Aorta (tissue), 5 donors: Measurements from ENCODE around the gene PTPRU. TPM values are rescaled to one million over a fixed set of nuclear protein-coding genes. Genes with fewer than 3 reads are reported as not detected.

ENCODE experiments used
- ATAC-seq: fragments of 200-7000 bp; cut with Tn5 transposase; one replicate; pipeline ENCODE4 v1.9.1; 2022; ENCODE audit warnings: moderate library complexity; ENCODE audit not compliant: low FRiP score
- DNase-seq, 2 donors: peaks; one replicate each; pipeline ENCODE4 v3.0.0-alpha.2; 2020
- H3K27ac ChIP-seq, 2 donors: one replicate each; pipeline ENCODE4 v1.5.1; 2013; ENCODE audit warnings: low read length in 2 of 2, mild to moderate bottlenecking in 2 of 2, moderate library complexity in 2 of 2, control low read depth in 1 of 2, inconsistent platforms in 1 of 2, low read depth in 1 of 2
- H3K27me3 ChIP-seq, 2 donors: one replicate each; pipeline ENCODE4 v1.6.1; 2013; ENCODE audit warnings: control low read depth in 1 of 2, low read length in 1 of 2, mild to moderate bottlenecking in 1 of 2, moderate library complexity in 1 of 2; ENCODE audit not compliant: insufficient read depth in 2 of 2, control insufficient read depth in 1 of 2
- H3K36me3 ChIP-seq, 2 donors: one replicate each; pipeline ENCODE4 v1.6.1; 2013; ENCODE audit warnings: control low read depth in 1 of 2, low read length in 1 of 2, mild to moderate bottlenecking in 1 of 2; ENCODE audit not compliant: insufficient read depth in 2 of 2, control insufficient read depth in 1 of 2
- H3K4me1 ChIP-seq, 2 donors: one replicate each; pipeline ENCODE4 v1.6.1; 2013; ENCODE audit warnings: low read length in 2 of 2, control low read depth in 1 of 2, mild to moderate bottlenecking in 1 of 2, moderate library complexity in 1 of 2; ENCODE audit not compliant: insufficient read depth in 2 of 2, control insufficient read depth in 1 of 2
- H3K4me3 ChIP-seq, 2 donors: one replicate each; pipeline ENCODE4 v1.5.1; 2013; ENCODE audit warnings: low read length in 2 of 2, control low read depth in 1 of 2, mild to moderate bottlenecking in 1 of 2
- H3K9me3 ChIP-seq: one replicate; pipeline ENCODE4 v1.6.1; 2013; ENCODE audit warnings: mild to moderate bottlenecking, low read length; ENCODE audit not compliant: control insufficient read depth
- WGBS, 2 donors: extraction: QIAGEN DNeasy Blood & Tissue Kit; methylation state at CpG; one replicate each; pipeline ENCODE4 v1.1.7; 2013; 5-methylcytosine and 5-hydroxymethylcytosine counted together
- intact Hi-C, 2 donors: fragments of 100-400 bp; cut with DNase I; formaldehyde crosslinking; loops; one replicate each; pipeline versions ENCODE4 v1.14.2 to v1.15.0; 2022
- long read RNA-seq, 2 donors: library from polyadenylated mRNA; unstranded; transcript quantifications; one replicate each; pipeline ENCODE4 v2.0.0, GENCODE V29; 2020 to 2021
- polyA plus RNA-seq, 2 donors: library from polyadenylated mRNA; stranded (reverse); fragments of 200-250 nt; gene quantifications; one replicate each; pipeline ENCODE4 v1.2.3, GENCODE V29; 2013
- total RNA-seq, 2 donors: library from RNA; stranded (reverse); fragmentation: NEBNext Ultra II Directional; extraction: Animal tissue kit (Norgen Biotek cat#: 25700); gene quantifications; one replicate each; pipeline ENCODE4 v1.2.1, GENCODE V29; 2021
- donor health status: healthy with polysubstance abuse.
- donor health status: Bipolar disorder and iron deficiency.
- donor health status: DM: no; HTN: no; CAD: no.
- donor health status: DM: no; HTN: no; CAD: no.
- donor health status: DM: yes; HTN: yes; CAD: no.

Gene PTPRU
- total RNA-seq: 10 to 100 TPM; 16.0 to 35.3 TPM
- 10 to 100 TPM in 1 of 2 donors, 1 to 10 TPM in 1; 8.1 to 10.4 TPM for polyA plus RNA-seq
- long read RNA-seq, donor 1, partial matches to known transcripts: 14 of 17 reads
- long read RNA-seq, donor 1, other reads (novel, unspliced or antisense): 2 of 17 reads
- long read RNA-seq, donor 2, full-length matches to known transcripts: 3 of 18 reads
- long read RNA-seq, donor 2, partial matches to known transcripts: 11 of 18 reads
- long read RNA-seq, donor 2, other reads (novel, unspliced or antisense): 4 of 18 reads

DNA sequence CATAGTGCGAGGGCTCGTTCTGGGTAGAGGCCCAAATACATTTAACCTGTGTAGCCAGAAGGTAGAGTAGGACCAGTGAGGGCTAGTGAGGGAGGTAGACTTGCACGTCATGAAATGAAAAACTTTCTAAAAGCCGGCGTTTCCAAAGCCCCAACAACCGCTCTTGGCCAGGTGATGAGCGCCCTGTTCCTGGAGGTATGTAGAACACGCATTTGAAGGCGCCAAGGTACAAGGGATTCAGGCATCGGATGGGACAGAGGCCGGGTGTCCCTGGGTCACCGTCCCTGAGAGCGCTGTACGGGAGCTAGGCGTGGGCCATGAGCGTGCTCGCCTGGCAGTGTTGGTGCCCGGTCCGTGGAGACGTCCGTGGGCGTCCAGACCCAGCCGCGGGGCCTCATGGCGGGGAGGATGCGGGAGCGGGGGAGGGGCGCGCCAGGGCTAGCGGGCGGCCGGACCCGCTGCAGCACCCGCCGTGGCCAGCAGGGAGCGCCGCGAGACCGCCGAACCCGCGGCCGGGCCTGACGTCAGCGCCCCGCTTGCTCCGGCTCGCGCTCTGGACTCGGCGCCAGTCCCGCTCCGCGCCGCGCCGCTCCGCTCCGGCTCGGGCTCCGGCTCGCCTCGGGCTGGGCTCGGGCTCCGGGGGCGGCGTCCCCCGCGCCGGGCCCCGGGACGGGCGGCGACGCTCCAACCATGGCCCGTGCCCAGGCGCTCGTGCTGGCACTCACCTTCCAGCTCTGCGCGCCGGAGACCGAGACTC lies at the start of gene PTPRU:
Gene PTPRU (plus strand): TSS at position 568 of the 757 bp plus-strand sequence. CDS start 123 bp downstream, at position 691.
- Histone ChIP-seq H3K27me3 (no peaks in the 10 kb centered on the region), H3K4me3 (peak within 1 kb of the TSS; percentile 78 to 88), H3K27ac (peak within 1 kb of the TSS in 1 of 2 donors; percentile 15), H3K4me1 (no peaks in the 10 kb centered on the region), H3K9me3 (no peaks in the 10 kb centered on the region), H3K36me3 (no peaks in the 10 kb centered on the region)
- ATAC-seq (peak; percentile 92), DNase-seq (peak; percentile 83 to 95)
- intact Hi-C loops: loop anchor here (2.0 to 10.0 kb wide), 11 partner anchors 219 to 1481 kb away; no protein-coding TSS in a partner anchor
- WGBS, 2 donors: 4 to 7% methylated on average over 46 to 82 of the region's 82 CpGs

DNA sequence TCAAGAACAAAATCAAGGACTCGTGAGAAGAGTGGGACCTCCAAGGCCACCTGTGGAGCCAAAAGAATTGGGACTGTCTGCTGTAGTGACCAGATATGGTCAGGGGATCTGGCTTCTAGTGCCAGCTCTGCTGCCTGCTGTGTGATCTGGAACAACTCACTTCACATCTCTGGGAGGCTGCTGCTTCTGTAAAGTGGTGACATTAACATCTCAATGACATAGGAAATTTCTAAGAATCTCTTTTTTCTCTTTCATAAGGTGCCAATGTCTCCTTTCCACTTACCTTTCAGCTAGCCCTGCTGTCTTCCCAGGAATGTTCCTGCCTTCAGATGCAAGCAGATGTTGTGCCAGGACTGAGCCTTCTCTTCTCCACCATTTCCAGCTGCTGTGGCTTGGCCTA lies 49.6 kb upstream of the PTPRU start:
- no peak overlapping the region for H3K27ac ChIP-seq
- H3K36me3 ChIP-seq: no peaks in the 10 kb centered on the region
- no peak overlapping the region for H3K4me3 ChIP-seq
- ATAC-seq (no peak), DNase-seq (no peak)
- intact Hi-C loops: no loop called here
- WGBS, 2 donors: 78 to 85% methylated on average over 1 of the region's 1 CpG
- H3K4me1 ChIP-seq: no peaks in the 10 kb centered on the region
- H3K9me3 ChIP-seq: no peaks in the 10 kb centered on the region
- H3K27me3 ChIP-seq: no peaks in the 10 kb centered on the region

DNA sequence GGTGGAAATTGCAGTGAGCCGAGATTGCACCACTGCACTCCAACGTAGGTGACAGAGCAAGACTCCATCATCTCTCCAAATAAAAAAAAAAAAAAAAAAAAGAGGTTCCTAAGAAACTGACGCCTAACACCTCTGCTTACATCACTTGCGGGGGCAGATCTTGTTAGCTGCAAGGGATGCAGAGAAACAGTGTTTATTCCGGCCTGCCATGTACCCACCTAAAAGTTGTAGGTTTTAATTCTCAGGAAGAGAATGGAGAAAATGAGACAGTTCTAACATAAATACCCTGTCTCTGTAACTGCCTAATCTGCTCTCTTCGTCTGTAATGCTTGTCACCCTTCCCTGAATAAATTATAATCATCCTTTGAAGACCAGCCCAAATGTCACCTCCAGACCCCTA lies 45.6 kb upstream of the PTPRU start:
- Histone ChIP-seq H3K27me3 (no peaks in the 10 kb centered on the region), H3K4me3 (no peak overlapping the region), H3K9me3 (no peaks in the 10 kb centered on the region), H3K36me3 (no peaks in the 10 kb centered on the region), H3K27ac (no peak overlapping the region), H3K4me1 (no peaks in the 10 kb centered on the region)
- DNase-seq (no peak), ATAC-seq (no peak)
- 82 to 93% methylated on average over 6 of the region's 6 CpGs for WGBS, 2 donors
- intact Hi-C loops: no loop called here

DNA sequence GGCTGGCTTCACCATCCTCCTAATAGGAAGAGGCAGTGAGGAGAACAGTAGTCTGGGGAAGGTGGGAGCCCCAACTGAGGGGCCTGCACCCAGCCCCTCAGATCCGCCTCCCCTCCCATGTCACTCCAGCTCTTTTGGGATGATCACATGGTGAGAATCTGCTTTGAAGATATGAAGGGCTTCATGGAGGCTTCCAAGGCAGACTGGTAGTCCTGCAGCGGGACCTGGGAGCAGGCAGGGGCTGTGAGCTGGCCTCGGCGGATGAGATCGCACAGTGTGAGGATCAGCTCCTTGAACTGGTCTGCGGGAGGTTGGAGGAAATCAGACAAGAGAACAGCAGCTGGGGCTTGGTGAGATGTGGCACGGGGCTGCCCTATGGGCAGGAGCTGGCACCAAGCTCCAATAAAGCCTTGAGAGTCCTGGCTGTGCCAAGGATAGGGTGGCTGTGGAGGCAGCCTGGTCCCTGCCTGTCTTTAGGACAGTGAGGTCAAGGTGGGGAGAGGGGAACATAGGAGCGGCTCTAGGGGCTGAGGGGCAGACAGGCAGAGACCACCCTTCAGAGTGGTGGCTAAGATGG lies 42.4 kb upstream of the PTPRU start:
- Histone ChIP-seq H3K27ac (no peak overlapping the region), H3K4me3 (no peak overlapping the region), H3K36me3 (no peaks in the 10 kb centered on the region), H3K4me1 (no peaks in the 10 kb centered on the region), H3K27me3 (no peaks in the 10 kb centered on the region), H3K9me3 (no peaks in the 10 kb centered on the region)
- intact Hi-C loops: no loop called here
- DNase-seq: peak in 1 of 2 donors; percentile 50
- WGBS, 2 donors: 95 to 97% methylated on average over 8 of the region's 8 CpGs
- ATAC-seq: no peak

DNA sequence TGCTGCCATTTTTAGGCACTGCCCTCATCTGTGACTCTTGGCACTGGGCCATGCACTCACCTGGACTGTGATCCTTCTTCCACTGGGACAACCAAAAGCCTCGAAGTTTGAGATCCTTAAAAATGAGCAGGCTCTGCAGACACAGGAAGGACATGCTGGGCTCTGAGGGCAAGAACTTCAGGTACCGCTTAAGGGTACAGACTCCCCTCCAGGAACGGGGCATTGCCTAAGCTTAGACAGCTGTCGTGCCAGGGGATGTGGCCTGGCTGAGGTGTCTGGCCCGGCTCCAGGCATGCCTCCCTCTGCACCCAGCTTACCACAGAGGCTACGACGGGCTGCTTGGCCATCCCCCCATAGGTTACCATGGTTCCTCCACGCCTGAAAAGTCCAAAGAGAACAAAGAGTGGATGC lies 40.4 kb upstream of the PTPRU start:
- Histone ChIP-seq H3K4me3 (no peak overlapping the region), H3K27me3 (no peaks in the 10 kb centered on the region), H3K4me1 (no peaks in the 10 kb centered on the region), H3K27ac (no peak overlapping the region), H3K9me3 (no peaks in the 10 kb centered on the region), H3K36me3 (no peaks in the 10 kb centered on the region)
- peak in 1 of 2 donors; percentile 65 for DNase-seq
- no peak for ATAC-seq
- 64 to 77% methylated on average over 8 of the region's 8 CpGs for WGBS, 2 donors
- intact Hi-C loops: no loop called here

DNA sequence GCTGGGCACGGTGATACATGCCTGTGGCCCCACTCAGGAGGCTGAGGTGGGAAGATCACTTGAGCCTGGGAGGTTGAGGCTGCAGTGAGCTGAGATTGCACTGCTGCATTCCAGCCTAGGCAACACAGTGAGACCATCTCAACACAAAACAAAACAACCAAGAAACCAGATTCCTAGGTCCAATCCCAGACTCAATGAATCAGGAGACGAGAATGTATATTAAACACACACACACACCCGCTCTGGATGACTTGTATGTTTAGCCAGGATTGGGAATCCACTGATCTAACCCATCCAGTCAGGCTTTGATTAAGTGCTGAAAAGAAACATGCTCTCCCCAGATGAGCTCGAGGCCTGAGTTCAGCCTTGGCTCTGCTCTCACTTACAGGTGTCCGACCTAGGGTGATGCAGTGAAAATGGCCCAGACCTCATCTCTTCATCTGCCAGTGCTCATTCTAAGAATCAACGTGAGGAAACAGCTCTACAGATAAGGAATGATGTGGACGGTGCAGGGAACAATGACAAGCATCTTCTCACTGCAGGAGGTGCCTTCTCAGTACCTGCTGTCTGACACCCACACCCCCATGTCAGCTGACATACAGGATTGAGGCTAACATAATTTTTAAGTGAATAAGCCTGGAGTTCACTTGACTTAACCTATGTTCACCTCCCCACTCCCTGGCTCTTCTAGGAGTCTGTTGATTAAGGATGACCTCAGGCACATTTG lies 39.3 kb upstream of the PTPRU start:
- H3K4me1 ChIP-seq: no peaks in the 10 kb centered on the region
- WGBS, 2 donors: 66 to 67% methylated on average over 7 of the region's 7 CpGs
- ATAC-seq (no peak), DNase-seq (peak in 1 of 2 donors; percentile 28)
- H3K4me3 ChIP-seq: no peak overlapping the region
- H3K27me3 ChIP-seq: no peaks in the 10 kb centered on the region
- no peaks in the 10 kb centered on the region for H3K9me3 ChIP-seq
- intact Hi-C loops: no loop called here
- no peaks in the 10 kb centered on the region for H3K36me3 ChIP-seq
- H3K27ac ChIP-seq: no peak overlapping the region

DNA sequence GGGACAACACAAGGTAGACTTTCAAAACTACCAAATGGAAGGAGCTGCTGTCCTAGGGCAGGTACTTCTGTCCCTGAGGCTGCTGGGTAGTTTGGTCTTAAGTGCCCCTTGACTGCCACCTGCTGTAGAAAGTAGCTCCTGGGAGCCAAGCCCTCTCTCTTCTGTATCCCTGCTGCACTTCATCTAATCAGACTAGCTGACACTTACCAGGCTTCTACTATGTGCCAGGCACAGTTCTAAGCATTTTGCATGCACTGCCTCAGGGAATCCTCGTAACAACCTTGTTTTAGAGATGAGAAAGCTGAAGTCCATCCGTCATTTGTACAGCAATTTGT lies 38.8 kb upstream of the PTPRU start:
- WGBS, 2 donors: 90 to 94% methylated on average over 2 of the region's 2 CpGs
- H3K36me3 ChIP-seq: no peaks in the 10 kb centered on the region
- DNase-seq: no peak
- H3K9me3 ChIP-seq: no peaks in the 10 kb centered on the region
- intact Hi-C loops: no loop called here
- no peak overlapping the region for H3K27ac ChIP-seq
- no peak overlapping the region for H3K4me3 ChIP-seq
- ATAC-seq: no peak
- H3K27me3 ChIP-seq: no peaks in the 10 kb centered on the region
- no peaks in the 10 kb centered on the region for H3K4me1 ChIP-seq

DNA sequence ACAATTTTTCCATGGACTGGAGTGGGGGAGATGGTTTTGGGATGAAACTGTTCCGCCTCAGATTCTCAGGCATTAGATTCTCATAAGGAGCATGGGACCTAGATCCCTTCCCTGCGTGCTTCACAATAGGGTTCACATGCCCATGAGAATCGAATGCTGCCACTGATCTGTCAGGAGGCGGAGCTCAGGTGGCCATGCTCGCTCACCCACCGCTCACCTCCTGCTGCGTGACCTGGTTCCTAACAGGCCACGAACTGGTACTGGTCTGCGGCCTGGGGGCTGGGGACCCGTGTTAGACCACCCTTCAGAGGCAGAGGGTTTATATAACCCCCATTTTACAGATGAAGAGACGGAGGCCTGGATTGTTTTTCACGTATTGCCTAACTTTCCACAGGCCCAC lies 38.3 kb upstream of the PTPRU start:
- no peaks in the 10 kb centered on the region for H3K36me3 ChIP-seq
- intact Hi-C loops: no loop called here
- WGBS, 2 donors: 86 to 88% methylated on average over 12 of the region's 12 CpGs
- no peak for ATAC-seq
- H3K27me3 ChIP-seq: no peaks in the 10 kb centered on the region
- peak in 1 of 2 donors; percentile 53 for DNase-seq
- H3K4me1 ChIP-seq: no peaks in the 10 kb centered on the region
- H3K4me3 ChIP-seq: no peak overlapping the region
- H3K27ac ChIP-seq: no peak overlapping the region
- no peaks in the 10 kb centered on the region for H3K9me3 ChIP-seq
